Fibroblast of lung (primary cell): ENCODE measurements around the gene KLHL21.

Experiments
- CTCF ChIP-seq, 2 donors: IDR thresholded peaks in 1 of 2; conservative IDR thresholded peaks in 1 of 2; 1 replicate in 1 of 2; 2 replicates in 1 of 2; pipeline ENCODE4 v1.5.1; 2011 to 2012; ENCODE audit warnings: low read length in 2 of 2, control low read depth in 1 of 2, inconsistent platforms in 1 of 2, low read depth in 1 of 2, mild to moderate bottlenecking in 1 of 2
- EZH2 ChIP-seq: IDR thresholded peaks from 2 replicates; pipeline ENCODE4 v1.5.1; 2012; ENCODE audit warnings: low read length, control low read depth, mild to moderate bottlenecking; ENCODE audit errors: missing control alignments

- TF ChIP-seq CTCF (conservative IDR thresholded peaks at IDR 0.05 in 1 of 2, IDR thresholded peaks at IDR 0.05 in 1 of 2; ENCODE audit: low read depth in 1 of 2, low read length in 2 of 2) (no peak), EZH2 (no peak)
Measured at GRCh38 chr1:6544831-6545230, 57.8 kb downstream of the KLHL21 start.
